IPS-18a (cell line): Measurements from ENCODE around the gene TENM4.

ENCODE experiments used
- H3K27ac ChIP-seq: one replicate; pipeline ENCODE4 v1.5.1; 2013; ENCODE audit warnings: low read length
- H3K27me3 ChIP-seq: one replicate; pipeline ENCODE4 v1.6.1; 2013; ENCODE audit warnings: mild to moderate bottlenecking, low read length; ENCODE audit not compliant: control insufficient read depth, insufficient read depth
- H3K36me3 ChIP-seq: one replicate; pipeline ENCODE4 v1.6.1; 2013; ENCODE audit warnings: low read depth, low read length; ENCODE audit not compliant: control insufficient read depth
- H3K4me1 ChIP-seq: one replicate; pipeline ENCODE4 v1.6.1; 2013; ENCODE audit warnings: low read depth, low read length; ENCODE audit not compliant: control insufficient read depth
- H3K4me3 ChIP-seq: one replicate; pipeline ENCODE4 v1.5.1; 2013; ENCODE audit warnings: low read length
- H3K9ac ChIP-seq: one replicate; pipeline ENCODE4 v1.6.1; 2013; ENCODE audit warnings: mild to moderate bottlenecking, low read length, moderate library complexity
- H3K9me3 ChIP-seq: one replicate; pipeline ENCODE4 v1.6.1; 2013; ENCODE audit warnings: low read depth, low read length; ENCODE audit not compliant: control insufficient read depth

TENM4 gene

GRCh38 chr11:79332017-79332416 lies 108.8 kb downstream of the TENM4 start:
- no peaks in the 10 kb centered on the region for H3K36me3 ChIP-seq
- no peak overlapping the region for H3K27ac ChIP-seq
- no peak overlapping the region for H3K4me3 ChIP-seq
- H3K4me1 ChIP-seq, result peaks cover 26% of the 10 kb centered on the region
- no peaks in the 10 kb centered on the region for H3K9me3 ChIP-seq
- no peaks in the 10 kb centered on the region for H3K27me3 ChIP-seq
- H3K9ac ChIP-seq, result no peak overlapping the region

GRCh38 chr11:79331203-79331901 lies 109.5 kb downstream of the TENM4 start:
- Histone ChIP-seq H3K9ac (no peak overlapping the region), H3K9me3 (no peaks in the 10 kb centered on the region), H3K4me1 (peaks cover 26% of the 10 kb centered on the region), H3K4me3 (no peak overlapping the region), H3K36me3 (no peaks in the 10 kb centered on the region), H3K27ac (no peak overlapping the region), H3K27me3 (no peaks in the 10 kb centered on the region)

- Histone ChIP-seq H3K9ac (no peak overlapping the region), H3K27me3 (no peaks in the 10 kb centered on the region), H3K9me3 (no peaks in the 10 kb centered on the region), H3K4me1 (peaks cover 26% of the 10 kb centered on the region), H3K4me3 (no peak overlapping the region), H3K27ac (no peak overlapping the region), H3K36me3 (no peaks in the 10 kb centered on the region)
Measured at GRCh38 chr11:79330651-79331050, 110.2 kb downstream of the TENM4 start.

GRCh38 chr11:79329561-79329960 lies 111.3 kb downstream of the TENM4 start:
- Histone ChIP-seq H3K9me3 (no peaks in the 10 kb centered on the region), H3K27ac (no peak overlapping the region), H3K4me3 (no peak overlapping the region), H3K4me1 (peaks cover 26% of the 10 kb centered on the region), H3K9ac (no peak overlapping the region), H3K27me3 (no peaks in the 10 kb centered on the region), H3K36me3 (no peaks in the 10 kb centered on the region)

- Histone ChIP-seq H3K27ac (no peak overlapping the region), H3K4me3 (no peak overlapping the region), H3K9me3 (no peaks in the 10 kb centered on the region), H3K36me3 (no peaks in the 10 kb centered on the region), H3K27me3 (no peaks in the 10 kb centered on the region), H3K4me1 (peaks cover 26% of the 10 kb centered on the region), H3K9ac (no peak overlapping the region)
Measured at GRCh38 chr11:79328402-79328801, 112.4 kb downstream of the TENM4 start.

- H3K9ac ChIP-seq, result no peak overlapping the region
- peaks cover 14% of the 10 kb centered on the region for H3K4me1 ChIP-seq
- H3K27ac ChIP-seq, result no peak overlapping the region
- H3K9me3 ChIP-seq, result no peaks in the 10 kb centered on the region
- H3K36me3 ChIP-seq, result no peaks in the 10 kb centered on the region
- H3K4me3 ChIP-seq, result no peak overlapping the region
- H3K27me3 ChIP-seq, result no peaks in the 10 kb centered on the region
Measured at GRCh38 chr11:79325851-79326250, 115.0 kb downstream of the TENM4 start.

- no peaks in the 10 kb centered on the region for H3K9me3 ChIP-seq
- no peak overlapping the region for H3K27ac ChIP-seq
- H3K36me3 ChIP-seq, result no peaks in the 10 kb centered on the region
Measured at GRCh38 chr11:79321263-79321662, 119.6 kb downstream of the TENM4 start.

GRCh38 chr11:79314906-79315689 lies 125.7 kb downstream of the TENM4 start:
- Histone ChIP-seq H3K27ac (no peak overlapping the region), H3K9me3 (no peaks in the 10 kb centered on the region), H3K27me3 (no peaks in the 10 kb centered on the region), H3K4me1 (no peaks in the 10 kb centered on the region), H3K9ac (no peak overlapping the region), H3K36me3 (no peaks in the 10 kb centered on the region), H3K4me3 (no peak overlapping the region)

More at GRCh38 chr11:79321263-79321662, 119.6 kb downstream of the TENM4 start:
- Histone ChIP-seq H3K9ac (no peak overlapping the region), H3K4me3 (no peak overlapping the region), H3K27me3 (no peaks in the 10 kb centered on the region), H3K4me1 (no peaks in the 10 kb centered on the region)

GRCh38 chr11:79313530-79313913 lies 127.3 kb downstream of the TENM4 start:
- H3K36me3 ChIP-seq, result no peaks in the 10 kb centered on the region
- no peaks in the 10 kb centered on the region for H3K27me3 ChIP-seq
- no peaks in the 10 kb centered on the region for H3K9me3 ChIP-seq
- no peak overlapping the region for H3K27ac ChIP-seq
- H3K4me3 ChIP-seq, result no peak overlapping the region
- no peak overlapping the region for H3K9ac ChIP-seq
- H3K4me1 ChIP-seq, result no peaks in the 10 kb centered on the region

GRCh38 chr11:79312617-79313529 lies 128.0 kb downstream of the TENM4 start:
- Histone ChIP-seq H3K27me3 (no peaks in the 10 kb centered on the region), H3K36me3 (no peaks in the 10 kb centered on the region), H3K9ac (no peak overlapping the region), H3K9me3 (no peaks in the 10 kb centered on the region), H3K4me3 (no peak overlapping the region), H3K27ac (no peak overlapping the region), H3K4me1 (no peaks in the 10 kb centered on the region)

- no peaks in the 10 kb centered on the region for H3K36me3 ChIP-seq
- no peaks in the 10 kb centered on the region for H3K9me3 ChIP-seq
- H3K27ac ChIP-seq, result no peak overlapping the region
- H3K9ac ChIP-seq, result no peak overlapping the region
- no peaks in the 10 kb centered on the region for H3K27me3 ChIP-seq
- no peak overlapping the region for H3K4me3 ChIP-seq
- no peaks in the 10 kb centered on the region for H3K4me1 ChIP-seq
Measured at GRCh38 chr11:79311461-79311860, 129.4 kb downstream of the TENM4 start.
